Omental fat pad (tissue), 4 donors: Measurements from ENCODE around the gene ZFYVE1. TPM values are rescaled to one million over a fixed set of nuclear protein-coding genes. Genes with fewer than 3 reads are reported as not detected.
A peak's percentile ranks its signal among the peaks of the same experiment; 100 is the strongest.

Experiments used
- ATAC-seq: fragments of 150-250 bp; one replicate; pipeline ENCODE4 v1.9.1; 2016; ENCODE audit warnings: mild to moderate bottlenecking, moderate library complexity; ENCODE audit not compliant: low FRiP score
- DNase-seq: peaks from one replicate; pipeline ENCODE4 v3.0.0-alpha.2; 2019; ENCODE audit warnings: low spot score
- CTCF ChIP-seq, 3 donors: fragments of 450-650 bp; IDR thresholded peaks; one replicate each; pipeline ENCODE4 v1.5.1; 2016 to 2017; ENCODE audit warnings: antibody characterized with exemption in 3 of 3, mild to moderate bottlenecking in 3 of 3, moderate library complexity in 2 of 3
- total RNA-seq, 4 donors: library from RNA; depleted of rRNA; stranded (reverse); fragments of >200 nt; gene quantifications; one replicate each; pipeline ENCODE4 v1.1.0, GENCODE V29; 2016

Gene ZFYVE1
- total RNA-seq: 10 to 100 TPM; 16.5 to 24.1 (median 16.6) TPM

DNA sequence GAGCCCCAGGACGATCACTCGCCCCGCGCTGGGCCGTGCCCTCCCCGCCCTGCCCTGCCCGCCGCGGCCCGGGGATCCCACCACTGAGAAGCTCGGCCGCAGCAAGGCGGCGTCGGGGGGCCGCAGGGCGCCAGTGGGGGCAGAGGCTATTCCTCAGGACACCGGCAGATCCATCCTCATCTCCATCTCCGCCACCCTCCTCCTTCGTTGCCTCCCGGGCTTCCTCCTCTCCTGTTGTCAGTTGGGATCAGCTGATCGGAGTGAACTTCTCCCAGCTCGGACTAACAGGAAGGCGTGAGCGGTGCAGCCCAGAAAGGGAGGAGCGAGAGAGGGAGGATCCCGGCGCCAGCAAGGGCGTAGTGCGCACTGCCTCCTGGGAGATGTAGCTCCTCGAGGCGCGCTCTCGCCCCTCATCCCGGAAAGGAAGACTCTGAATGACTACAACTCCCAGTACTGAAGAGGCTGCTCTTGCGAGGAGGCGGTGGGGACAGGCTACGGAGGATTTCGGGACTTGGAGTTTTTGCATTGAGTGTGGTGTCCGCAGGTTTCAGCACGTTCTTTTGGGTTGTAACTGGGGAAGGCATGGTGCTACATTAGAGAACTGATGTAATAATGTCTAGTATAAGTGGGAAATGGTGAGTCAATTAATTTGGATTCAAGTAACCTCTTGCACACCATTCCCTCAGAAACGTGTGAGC is at the start of gene ZFYVE1:
ZFYVE1 (minus strand) TSS at position 262 of the 698 bp plus-strand sequence. CDS start 2,598 bp downstream, outside the sequence.
- DNase-seq (peak; percentile 67), ATAC-seq (peak; percentile 100)
- no peak for TF ChIP-seq CTCF (IDR thresholded peaks at IDR 0.05)

- ATAC-seq: no peak
- no peak for TF ChIP-seq CTCF (IDR thresholded peaks at IDR 0.05)
- no peak for DNase-seq
Observed at GRCh38 chr14:73069585-73069984, 42.7 kb upstream of the ZFYVE1 start.

DNA sequence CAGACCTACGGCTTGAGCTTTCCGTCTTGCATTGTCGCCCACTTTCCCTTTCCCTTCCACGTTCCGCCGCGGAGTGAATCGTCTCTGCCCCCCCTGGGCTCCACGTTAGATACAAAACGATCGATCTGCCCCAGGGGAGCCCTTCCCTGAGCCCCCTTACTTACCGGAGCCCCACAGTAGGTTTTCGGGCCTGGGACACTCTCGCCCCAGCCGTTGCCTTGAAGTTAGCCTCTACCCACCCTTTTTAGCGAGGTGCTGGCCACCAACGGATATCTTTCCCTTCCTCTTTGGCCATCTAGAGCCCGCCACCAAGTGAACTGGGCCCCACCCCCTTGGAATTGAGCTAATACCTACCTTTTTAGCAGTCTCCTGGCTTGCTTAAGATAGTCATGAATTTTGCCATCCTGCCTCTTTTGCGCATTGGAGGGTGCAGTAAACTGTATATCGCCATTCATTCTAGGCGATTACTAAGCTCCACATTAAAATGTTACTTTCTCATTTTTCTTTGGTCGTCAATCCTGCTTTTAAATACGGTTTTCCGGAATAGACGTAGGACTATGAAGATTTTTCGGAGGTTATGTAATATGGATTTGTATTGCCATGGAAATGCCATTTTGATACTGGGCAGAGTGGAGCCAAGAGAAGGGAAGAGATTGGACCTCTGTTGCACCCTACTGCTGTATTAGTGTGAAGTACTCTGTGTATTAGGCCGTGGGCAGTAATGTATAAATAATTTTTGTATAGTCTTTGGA is 32.2 kb upstream of the ZFYVE1 start:
- no peak for DNase-seq
- ATAC-seq: peak; percentile 24
- TF ChIP-seq CTCF (IDR thresholded peaks at IDR 0.05): no peak

DNA sequence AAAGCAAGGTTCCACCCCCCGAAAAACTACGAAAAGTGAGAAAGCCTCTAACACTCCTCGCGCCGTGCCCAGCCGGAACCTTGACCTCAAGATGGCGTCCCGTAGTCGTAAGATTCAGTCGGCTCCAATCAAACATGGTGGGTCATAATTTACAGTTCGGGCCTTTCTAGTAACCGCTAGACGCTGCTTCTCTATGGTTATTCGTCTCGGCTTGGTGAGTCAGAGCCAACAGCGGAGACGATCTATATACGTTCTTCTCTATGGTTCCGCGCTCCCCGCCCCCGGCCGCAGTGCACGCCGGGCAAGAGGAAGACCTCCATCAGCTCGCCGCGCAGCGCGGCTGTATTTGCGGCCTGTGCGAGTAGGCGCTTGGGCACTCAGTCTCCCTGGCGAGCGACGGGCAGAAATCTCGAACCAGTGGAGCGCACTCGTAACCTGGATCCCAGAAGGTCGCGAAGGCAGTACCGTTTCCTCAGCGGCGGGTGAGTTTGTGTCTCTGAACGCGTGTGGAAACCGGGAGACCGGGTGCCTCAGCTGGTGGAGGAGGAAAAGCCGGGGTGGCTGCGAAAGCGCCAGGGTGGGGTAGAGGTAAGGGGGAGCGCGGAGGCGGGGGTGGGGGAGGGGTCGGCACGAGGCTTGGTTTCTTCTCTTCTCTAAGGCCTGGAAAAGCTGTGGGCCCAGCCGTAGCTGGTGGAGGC is 31.5 kb upstream of the ZFYVE1 start, which contains the start of gene RBM25:
RBM25 (plus strand) TSS at position 311 of the 698 bp plus-strand sequence. CDS start 13,108 bp downstream, outside the sequence.
- ATAC-seq (peak; percentile 100), DNase-seq (peak; percentile 86)
- no peak for TF ChIP-seq CTCF (IDR thresholded peaks at IDR 0.05)

GRCh38 chr14:73057944-73058223 is 31.0 kb upstream of the ZFYVE1 start:
- TF ChIP-seq CTCF (IDR thresholded peaks at IDR 0.05): no peak
- ATAC-seq: no peak

GRCh38 chr14:73055251-73055650 is 28.3 kb upstream of the ZFYVE1 start:
- no peak for DNase-seq
- no peak for ATAC-seq
- no peak for TF ChIP-seq CTCF (IDR thresholded peaks at IDR 0.05)

More at GRCh38 chr14:73057944-73058223, 31.0 kb upstream of the ZFYVE1 start:
- no peak for DNase-seq
